Stimulated activated naive CD4-positive, alpha-beta T cell (primary cell): ENCODE data around the gene LASP1NB.

Experiments used
- DNase-seq, 6 experiments: peaks; one replicate each; lab custom pipeline; 2025; lab: John Stamatoyannopoulos, UW

The LASP1NB gene

DNA sequence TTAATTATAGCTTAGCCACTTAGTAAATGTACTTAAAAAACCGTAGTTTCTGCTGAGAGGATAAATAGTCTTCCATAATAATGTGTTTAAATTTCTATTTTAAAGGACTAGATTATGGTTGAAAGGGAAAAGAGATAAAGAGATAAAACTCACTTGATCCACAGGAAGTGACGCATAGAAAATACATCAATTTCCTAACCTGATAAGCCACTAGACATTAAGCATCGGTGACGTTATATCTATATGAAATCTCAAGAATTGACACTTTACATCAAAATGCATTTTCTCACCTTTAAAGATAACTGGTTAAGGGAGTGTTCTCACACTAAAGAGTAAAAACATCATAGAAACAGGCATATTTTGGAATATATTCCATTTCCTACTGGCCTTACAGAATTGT lies 36.0 kb downstream of the LASP1NB start:
- no peak for DNase-seq

DNA sequence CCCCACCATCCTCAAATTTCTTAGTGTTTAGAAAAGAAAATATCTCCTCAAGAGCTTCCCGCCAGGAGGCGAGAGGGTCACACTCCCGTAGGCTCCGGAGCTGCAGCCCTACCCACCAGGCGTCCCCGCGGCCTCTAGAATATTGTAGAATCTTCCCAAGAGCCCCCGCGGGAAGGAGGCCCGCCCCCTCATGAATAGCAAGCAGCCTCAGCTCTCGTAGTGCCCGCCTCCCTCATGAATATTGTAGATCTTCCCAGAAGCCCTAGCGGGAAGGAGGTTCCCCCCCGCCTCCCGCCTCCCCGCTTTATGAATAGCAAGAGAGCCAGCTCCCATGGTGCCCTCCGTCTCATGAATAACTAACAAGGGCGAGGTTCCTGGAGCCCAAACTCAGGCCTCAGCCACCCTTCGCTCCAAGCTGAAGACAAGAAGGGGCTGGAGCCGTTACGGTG lies 41.9 kb downstream of the LASP1NB start, which contains the start of gene FBXO47:
Gene FBXO47 (minus strand): TSS at position 114 of the 449 bp plus-strand sequence. CDS start 4,378 bp downstream, outside the sequence.
- peak; percentile 67 to 85 (median 72) for DNase-seq

DNA sequence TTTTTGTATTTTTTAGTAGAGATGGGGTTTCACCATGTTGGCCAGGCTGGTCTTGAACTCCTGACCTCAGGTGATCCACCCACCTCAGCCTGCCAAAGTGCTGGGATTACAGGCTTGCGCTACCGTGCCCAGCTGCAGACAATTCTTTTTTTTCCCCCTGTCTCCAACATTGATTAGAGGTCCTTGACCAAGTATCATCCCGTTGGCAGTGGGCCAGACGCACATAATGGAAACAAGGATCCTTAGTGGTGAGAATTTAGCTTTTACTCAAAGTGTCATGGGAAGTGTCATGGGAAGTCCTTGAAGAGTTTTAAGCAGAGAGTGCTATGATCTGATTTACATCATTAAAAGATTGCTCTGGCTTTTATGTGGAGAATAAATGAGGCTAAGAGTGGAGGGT lies 43.9 kb downstream of the LASP1NB start:
- DNase-seq: no peak

DNA sequence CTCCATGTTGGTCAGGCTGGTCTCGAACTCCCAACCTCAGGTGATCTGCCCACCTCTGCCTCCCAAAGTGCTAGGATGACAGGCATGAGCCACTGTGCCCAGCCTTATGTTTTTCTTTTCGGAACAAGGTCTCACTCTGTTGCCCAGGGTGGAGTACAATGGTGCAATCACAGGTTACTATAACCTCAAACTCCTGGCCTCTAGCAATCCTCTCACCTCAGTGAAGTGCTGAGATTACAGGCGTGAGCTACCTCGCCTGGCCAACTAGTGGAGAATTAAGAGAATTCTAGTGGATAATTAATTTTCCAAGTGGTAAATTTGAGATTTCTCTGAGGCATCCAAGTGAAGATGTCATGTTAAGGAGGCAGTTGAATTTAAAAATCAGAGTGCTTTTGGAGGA lies 44.7 kb downstream of the LASP1NB start:
- no peak for DNase-seq

DNA sequence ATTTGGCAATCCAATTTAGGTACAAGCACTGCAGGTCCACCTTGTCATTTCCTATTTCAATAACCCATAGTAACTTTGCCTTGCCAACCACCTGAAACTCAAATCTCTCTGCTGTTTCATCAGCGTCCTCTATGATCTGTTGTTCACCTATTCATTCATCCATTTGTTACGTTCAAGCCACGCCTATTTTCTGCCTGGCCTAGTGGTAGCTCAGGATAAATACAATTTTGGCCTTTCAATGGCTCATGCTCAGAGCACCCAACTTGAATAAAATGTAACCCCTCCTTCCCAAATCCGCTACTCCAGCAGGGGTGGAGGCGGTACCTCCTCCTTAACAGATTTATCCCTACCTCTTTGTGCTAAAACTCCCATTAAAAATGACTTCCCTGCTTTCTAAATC lies 45.4 kb downstream of the LASP1NB start:
- no peak for DNase-seq

DNA sequence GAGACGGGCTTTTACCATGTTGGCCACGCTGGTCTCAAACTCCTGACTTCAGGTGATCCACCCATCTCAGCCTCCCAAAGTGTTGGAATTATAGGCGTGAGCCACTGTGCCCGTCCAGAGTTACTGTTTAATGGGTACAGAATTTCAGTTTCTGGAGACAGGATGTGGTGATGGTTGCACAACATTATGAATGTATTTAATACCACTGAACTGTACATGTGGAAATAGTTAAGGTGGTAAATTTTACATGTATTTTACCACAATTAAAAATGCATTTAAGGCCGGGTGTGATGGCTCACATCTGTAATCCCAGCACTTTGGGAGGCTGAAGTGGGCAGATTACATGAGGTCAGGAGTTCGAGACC lies 50.8 kb downstream of the LASP1NB start:
- DNase-seq: peak in 2 of 6 experiments; percentile 12 to 17

DNA sequence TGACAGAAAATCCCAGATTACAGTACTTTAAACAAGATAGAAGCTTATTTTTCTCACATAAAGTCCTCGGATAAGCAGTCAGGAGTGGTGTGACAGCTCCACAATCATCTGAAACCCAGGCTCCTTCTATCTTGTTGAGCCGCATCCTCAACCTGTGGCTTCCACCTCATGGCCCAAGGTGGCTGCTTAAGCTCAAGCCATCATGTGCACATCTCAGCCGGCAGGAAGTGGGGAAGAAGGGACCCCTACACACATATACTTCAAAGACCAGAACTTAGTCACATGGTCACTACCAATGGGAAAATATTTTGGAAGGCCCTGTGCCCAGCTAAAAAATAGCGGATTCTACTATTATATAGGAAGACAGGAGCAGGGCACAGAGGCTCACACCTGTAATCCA lies 52.8 kb downstream of the LASP1NB start:
- DNase-seq: no peak
